Neural progenitor cell (in vitro differentiated cells): Measurements from ENCODE around the gene PPM1L. TPM values are rescaled to one million over a fixed set of nuclear protein-coding genes. Genes with fewer than 3 reads are reported as not detected.
"Not testable (repeated sequence)": the region's sequence is repeated elsewhere in the genome, so short reads cannot be mapped to it uniquely, and the experiment has no call there.

Source experiments
- DNase-seq: peaks from one replicate; pipeline ENCODE4 v3.0.0-alpha.2; 2016; ENCODE audit warnings: low spot score
- H2AFZ ChIP-seq: fragments of 200-600 bp; sonication (generic); replicated peaks from 2 replicates; pipeline ENCODE4 v1.6.1; 2016; ENCODE audit warnings: antibody characterized with exemption
- H3F3A ChIP-seq: fragments of 200-600 bp; sonication (generic); 2 replicates; pipeline ENCODE4 v1.6.1; 2016; ENCODE audit warnings: antibody characterized with exemption, low read depth
- H3K27ac ChIP-seq: fragments of 200-600 bp; sonication (generic); 2 replicates; pipeline ENCODE4 v1.5.1; 2016; ENCODE audit warnings: mild to moderate bottlenecking
- H3K27me3 ChIP-seq: fragments of 200-600 bp; sonication (generic); 2 replicates; pipeline ENCODE4 v1.6.1; 2016; ENCODE audit warnings: mild to moderate bottlenecking, moderate library complexity
- H3K36me3 ChIP-seq: fragments of 200-600 bp; sonication (generic); 2 replicates; pipeline ENCODE4 v1.5.1; 2016
- H3K4me1 ChIP-seq: fragments of 200-600 bp; sonication (generic); 2 replicates; pipeline ENCODE4 v1.6.1; 2016; ENCODE audit warnings: mixed run types
- H3K4me2 ChIP-seq: fragments of 200-600 bp; sonication (generic); 2 replicates; pipeline ENCODE4 v1.6.1; 2016
- H3K4me3 ChIP-seq: fragments of 200-600 bp; sonication (generic); 2 replicates; pipeline ENCODE4 v1.5.1; 2016
- H3K79me2 ChIP-seq: fragments of 200-600 bp; sonication (generic); 2 replicates; pipeline ENCODE4 v1.6.1; 2016; ENCODE audit warnings: low read depth
- H3K9ac ChIP-seq: fragments of 200-600 bp; sonication (generic); 2 replicates; pipeline ENCODE4 v1.6.1; 2016
- H3K9me3 ChIP-seq: fragments of 200-600 bp; sonication (generic); 2 replicates; pipeline ENCODE4 v1.5.1; 2016; ENCODE audit warnings: low read depth
- H4K20me1 ChIP-seq: fragments of 200-600 bp; sonication (generic); 2 replicates; pipeline ENCODE4 v1.6.1; 2016; ENCODE audit warnings: low read depth
- H3K27ac Mint-ChIP-seq: 3 replicates; pipeline ENCODE4 v1.8.0; 2021; ENCODE audit warnings: mixed read lengths
- H3K27me3 Mint-ChIP-seq: 2 replicates; pipeline ENCODE4 v1.8.0; 2022; ENCODE audit warnings: low read depth, mild to moderate bottlenecking, inconsistent platforms, moderate library complexity, mixed read lengths; ENCODE audit not compliant: insufficient read depth
- H3K36me3 Mint-ChIP-seq: 3 replicates; pipeline ENCODE4 v1.8.0; 2021; ENCODE audit warnings: mixed read lengths
- H3K4me1 Mint-ChIP-seq: 3 replicates; pipeline ENCODE4 v1.8.0; 2021; ENCODE audit warnings: mixed read lengths
- H3K4me3 Mint-ChIP-seq: 3 replicates; pipeline ENCODE4 v1.8.0; 2021; ENCODE audit warnings: mild to moderate bottlenecking, moderate library complexity, mixed read lengths
- H3K9me3 Mint-ChIP-seq: 3 replicates; pipeline ENCODE4 v1.8.0; 2020; ENCODE audit warnings: mixed read lengths
- EZH2 ChIP-seq: fragments of 200-600 bp; sonication (generic); IDR thresholded peaks from 2 replicates; pipeline ENCODE4 v1.6.1; 2017; ENCODE audit warnings: antibody characterized with exemption, mild to moderate bottlenecking, moderate library complexity
- EZH2phosphoT487 ChIP-seq: fragments of 200-600 bp; sonication (generic); IDR thresholded peaks from 2 replicates; pipeline ENCODE4 v1.6.1; 2017; ENCODE audit warnings: antibody characterized with exemption
- total RNA-seq: library from RNA; depleted of rRNA; stranded (reverse); fragments of >200 nt; gene quantifications from 2 replicates; pipeline ENCODE4 v1.2.3, GENCODE V29; 2015; ENCODE audit warnings: low replicate concordance
- TF ChIP-seq, protein P1 (sequence below): fragments of 200-600 bp; sonication (generic); IDR thresholded peaks from 2 replicates; pipeline ENCODE4 v1.5.1; 2017; ENCODE audit warnings: antibody characterized with exemption, mild to moderate bottlenecking

PPM1L gene
- total RNA-seq, 1 donor from 2014 or later: 16.5 TPM

DNA sequence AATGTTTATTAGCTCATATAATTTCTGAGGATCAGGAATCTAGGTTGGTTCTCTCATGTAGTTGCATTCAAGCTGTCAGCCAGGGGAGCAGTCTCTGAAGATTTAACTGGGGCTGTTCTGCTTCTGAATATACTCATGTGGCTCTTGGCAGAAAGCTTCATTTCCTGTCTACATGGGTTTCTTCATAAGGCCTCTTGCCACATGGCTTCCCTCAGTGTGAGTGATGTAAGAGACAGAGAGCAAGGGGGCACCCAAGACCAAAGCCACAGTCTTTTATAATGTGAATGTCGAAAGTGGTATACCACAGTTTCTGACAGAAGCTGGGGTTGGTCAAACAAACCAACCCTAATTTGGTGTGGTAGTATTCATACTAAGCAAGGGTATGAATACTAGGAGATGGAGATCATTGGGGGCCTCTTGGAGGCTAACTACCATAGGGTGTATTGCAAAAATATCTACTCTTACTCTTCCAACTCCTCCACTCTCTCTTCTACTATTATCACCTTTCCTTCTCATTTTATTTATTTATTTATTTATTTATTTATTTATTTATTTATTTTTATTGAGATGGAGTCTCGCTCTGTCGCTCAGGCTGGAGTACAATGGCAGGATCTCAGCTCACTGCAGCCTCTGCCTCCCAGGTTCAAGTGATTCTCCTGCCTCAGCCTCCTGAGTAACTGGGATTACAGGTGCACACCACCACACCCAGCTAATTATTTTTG is 225.3 kb downstream of the PPM1L start:
- Histone ChIP-seq H3K4me1 (no peaks in the 10 kb centered on the region), H3K9ac (no peak overlapping the region), H3K27ac (no peak overlapping the region), H3K27me3 (no peaks in the 10 kb centered on the region), H2AFZ (no peak overlapping the region), H3K4me3 (no peak overlapping the region), H3K79me2 (no peaks in the 10 kb centered on the region), H3K9me3 (no peaks in the 10 kb centered on the region), H3K36me3 (no peaks in the 10 kb centered on the region), H4K20me1 (no peaks in the 10 kb centered on the region), H3F3A (no peaks in the 10 kb centered on the region), H3K4me2 (no peak overlapping the region)
- Mint-ChIP-seq H3K4me3 (no peak overlapping the region), H3K27ac (no peak overlapping the region), H3K36me3 (peaks cover 2% of the 10 kb centered on the region), H3K27me3 (no peaks in the 10 kb centered on the region), H3K9me3 (peaks cover 28% of the 10 kb centered on the region), H3K4me1 (no peaks in the 10 kb centered on the region)
- no peak for DNase-seq
- TF ChIP-seq, protein P1, sequence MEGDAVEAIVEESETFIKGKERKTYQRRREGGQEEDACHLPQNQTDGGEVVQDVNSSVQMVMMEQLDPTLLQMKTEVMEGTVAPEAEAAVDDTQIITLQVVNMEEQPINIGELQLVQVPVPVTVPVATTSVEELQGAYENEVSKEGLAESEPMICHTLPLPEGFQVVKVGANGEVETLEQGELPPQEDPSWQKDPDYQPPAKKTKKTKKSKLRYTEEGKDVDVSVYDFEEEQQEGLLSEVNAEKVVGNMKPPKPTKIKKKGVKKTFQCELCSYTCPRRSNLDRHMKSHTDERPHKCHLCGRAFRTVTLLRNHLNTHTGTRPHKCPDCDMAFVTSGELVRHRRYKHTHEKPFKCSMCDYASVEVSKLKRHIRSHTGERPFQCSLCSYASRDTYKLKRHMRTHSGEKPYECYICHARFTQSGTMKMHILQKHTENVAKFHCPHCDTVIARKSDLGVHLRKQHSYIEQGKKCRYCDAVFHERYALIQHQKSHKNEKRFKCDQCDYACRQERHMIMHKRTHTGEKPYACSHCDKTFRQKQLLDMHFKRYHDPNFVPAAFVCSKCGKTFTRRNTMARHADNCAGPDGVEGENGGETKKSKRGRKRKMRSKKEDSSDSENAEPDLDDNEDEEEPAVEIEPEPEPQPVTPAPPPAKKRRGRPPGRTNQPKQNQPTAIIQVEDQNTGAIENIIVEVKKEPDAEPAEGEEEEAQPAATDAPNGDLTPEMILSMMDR: no peak
- TF ChIP-seq EZH2phosphoT487 (no peak), EZH2 (no peak)

DNA sequence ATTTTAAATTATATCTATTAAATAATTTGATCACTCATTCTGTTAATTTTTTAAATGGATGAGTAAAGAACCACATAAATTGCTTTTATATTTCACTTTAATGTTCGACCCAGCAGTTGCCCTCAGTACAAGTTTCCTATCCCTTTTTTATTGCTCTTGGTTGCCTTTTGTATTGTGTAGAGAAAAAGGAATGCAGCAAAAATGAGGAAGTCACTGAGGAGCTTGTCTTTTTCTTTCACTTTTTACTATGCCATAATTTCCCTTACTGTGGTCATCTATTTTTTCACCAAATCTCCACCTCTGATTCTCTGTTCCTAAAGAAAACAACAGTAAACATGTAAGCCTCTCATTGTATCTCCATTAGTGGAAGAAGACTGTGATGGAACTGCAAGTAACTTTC is 226.5 kb downstream of the PPM1L start:
- no peak overlapping the region for H3K4me3 ChIP-seq
- Mint-ChIP-seq H3K36me3 (peaks cover 4% of the 10 kb centered on the region), H3K27ac (no peak overlapping the region), H3K27me3 (no peaks in the 10 kb centered on the region), H3K9me3 (peaks cover 28% of the 10 kb centered on the region), H3K4me1 (no peaks in the 10 kb centered on the region), H3K4me3 (no peak overlapping the region)
- no peaks in the 10 kb centered on the region for H3K27me3 ChIP-seq
- no peaks in the 10 kb centered on the region for H3K9me3 ChIP-seq
- DNase-seq: no peak
- no peak overlapping the region for H3K27ac ChIP-seq
- H4K20me1 ChIP-seq: no peaks in the 10 kb centered on the region
- no peaks in the 10 kb centered on the region for H3K4me1 ChIP-seq
- H2AFZ ChIP-seq: no peak overlapping the region
- H3K9ac ChIP-seq: no peak overlapping the region
- no peaks in the 10 kb centered on the region for H3F3A ChIP-seq
- TF ChIP-seq EZH2 (no peak), EZH2phosphoT487 (no peak)
- TF ChIP-seq, protein P1: no peak
- no peaks in the 10 kb centered on the region for H3K36me3 ChIP-seq
- H3K79me2 ChIP-seq: no peaks in the 10 kb centered on the region
- no peak overlapping the region for H3K4me2 ChIP-seq

DNA sequence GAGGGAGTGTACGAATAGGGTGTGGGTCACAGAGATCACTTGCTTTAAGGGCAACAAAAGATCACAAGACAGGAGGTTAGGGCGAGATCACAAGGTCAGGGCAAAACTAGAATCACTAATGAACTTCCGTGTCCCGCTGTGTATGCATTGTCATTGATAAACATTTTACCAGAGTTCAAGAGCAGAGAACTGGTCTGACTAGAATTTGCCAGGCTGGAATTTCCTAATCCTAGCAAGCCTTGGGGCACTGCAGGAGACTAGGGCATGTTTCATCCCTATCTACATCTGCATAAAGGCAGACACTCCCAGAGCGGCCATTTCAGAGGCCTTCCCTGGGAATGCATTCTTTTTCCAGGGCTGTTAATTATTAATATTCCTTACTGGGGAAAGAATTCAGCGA is 227.9 kb downstream of the PPM1L start:
- not testable (repeated sequence) for H3K4me3 Mint-ChIP-seq, H3K36me3 ChIP-seq, DNase-seq

DNA sequence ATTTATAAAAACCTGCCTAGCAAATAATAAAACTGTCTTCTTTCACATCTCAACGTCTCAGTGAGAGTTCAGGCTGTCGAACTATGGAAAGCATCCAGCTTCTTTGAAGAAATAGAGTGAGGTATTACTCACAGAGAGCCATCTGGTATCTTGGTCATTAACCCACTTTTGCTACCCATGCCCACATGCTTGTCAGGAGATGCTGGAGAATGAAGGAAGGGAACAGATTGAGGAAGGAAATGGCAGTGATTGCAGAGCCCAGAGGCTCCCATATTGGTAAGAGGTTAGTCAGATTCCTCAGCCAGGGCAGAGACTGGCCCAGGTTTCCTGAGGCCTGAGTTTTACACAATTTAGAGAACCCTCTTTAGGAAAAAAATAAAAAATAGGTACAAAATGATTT is 230.0 kb downstream of the PPM1L start:
- Histone ChIP-seq H3K4me3 (no peak overlapping the region), H3K27ac (no peak overlapping the region), H2AFZ (no peak overlapping the region), H3K9me3 (no peaks in the 10 kb centered on the region), H3F3A (no peaks in the 10 kb centered on the region), H4K20me1 (no peaks in the 10 kb centered on the region), H3K27me3 (no peaks in the 10 kb centered on the region), H3K4me1 (no peaks in the 10 kb centered on the region), H3K36me3 (no peaks in the 10 kb centered on the region), H3K4me2 (no peak overlapping the region), H3K79me2 (no peaks in the 10 kb centered on the region), H3K9ac (no peak overlapping the region)
- H3K4me3 Mint-ChIP-seq: no peak overlapping the region
- H3K36me3 Mint-ChIP-seq: peaks cover 2% of the 10 kb centered on the region
- TF ChIP-seq, protein P1: no peak
- TF ChIP-seq EZH2phosphoT487: no peak
- no peak for TF ChIP-seq EZH2
- H3K27ac Mint-ChIP-seq: no peak overlapping the region
- no peaks in the 10 kb centered on the region for H3K4me1 Mint-ChIP-seq
- H3K9me3 Mint-ChIP-seq: peaks cover 22% of the 10 kb centered on the region
- H3K27me3 Mint-ChIP-seq: no peaks in the 10 kb centered on the region
- no peak for DNase-seq

More for the DNA sequence above, 227.9 kb downstream of the PPM1L start:
- not testable (repeated sequence) for H3K4me3 ChIP-seq, H3K27me3 Mint-ChIP-seq, H3K9ac ChIP-seq, H2AFZ ChIP-seq, H3K36me3 Mint-ChIP-seq, H3K9me3 ChIP-seq, H3K4me1 ChIP-seq, H3K27ac ChIP-seq, H3K27me3 ChIP-seq, H3K4me1 Mint-ChIP-seq, H3K27ac Mint-ChIP-seq, H3F3A ChIP-seq, H4K20me1 ChIP-seq, H3K4me2 ChIP-seq, H3K79me2 ChIP-seq
- H3K9me3 Mint-ChIP-seq: peaks cover 28% of the 10 kb centered on the region
